CD4-positive, alpha-beta T cell treated with Interleukin-15 for 4 hours (primary cell): ENCODE measurements around the gene KMT2C.
"Not testable (repeated sequence)": the region's sequence is repeated elsewhere in the genome, so short reads cannot be mapped to it uniquely, and the experiment has no call there.

Experiments used
- DNase-seq: peaks from one replicate; pipeline ENCODE4 v3.0.0-alpha.2; 2020; ENCODE audit warnings: low spot score

The KMT2C gene

GRCh38 chr7:152355474-152356057 is 80.2 kb downstream of the KMT2C start:
- no peak for DNase-seq

- no peak for DNase-seq
Measured at GRCh38 chr7:152354061-152354460, 81.7 kb downstream of the KMT2C start.

GRCh38 chr7:152353281-152353680 is 82.5 kb downstream of the KMT2C start:
- DNase-seq: not testable (repeated sequence)

GRCh38 chr7:152351747-152352146 is 84.1 kb downstream of the KMT2C start:
- DNase-seq: not testable (repeated sequence)

- DNase-seq: no peak
Measured at GRCh38 chr7:152351168-152351567, 84.6 kb downstream of the KMT2C start.

GRCh38 chr7:152347888-152348287 is 87.9 kb downstream of the KMT2C start:
- no peak for DNase-seq

- DNase-seq: peak; percentile 22
Measured at GRCh38 chr7:152344253-152344652, 91.5 kb downstream of the KMT2C start.

GRCh38 chr7:152342796-152343195 is 93.0 kb downstream of the KMT2C start:
- DNase-seq: no peak

- DNase-seq: no peak
Measured at GRCh38 chr7:152341914-152342236, 93.9 kb downstream of the KMT2C start.

GRCh38 chr7:152341039-152341913 is 94.5 kb downstream of the KMT2C start:
- no peak for DNase-seq

- no peak for DNase-seq
Measured at GRCh38 chr7:152340161-152340560, 95.6 kb downstream of the KMT2C start.

- no peak for DNase-seq
Measured at GRCh38 chr7:152338561-152338960, 97.2 kb downstream of the KMT2C start.

- peak; percentile 42 for DNase-seq
Measured at GRCh38 chr7:152336754-152337368, 98.9 kb downstream of the KMT2C start.

- DNase-seq: peak; percentile 13
Measured at GRCh38 chr7:152335900-152336571, 99.8 kb downstream of the KMT2C start.

GRCh38 chr7:152333134-152333533 is 102.7 kb downstream of the KMT2C start:
- DNase-seq: no peak

- no peak for DNase-seq
Measured at GRCh38 chr7:152330827-152331226, 105.0 kb downstream of the KMT2C start.

- DNase-seq: no peak
Measured at GRCh38 chr7:152329469-152329868, 106.3 kb downstream of the KMT2C start.

- DNase-seq: no peak
Measured at GRCh38 chr7:152328234-152328633, 107.6 kb downstream of the KMT2C start.

- DNase-seq: no peak
Measured at GRCh38 chr7:152315845-152316244, 120.0 kb downstream of the KMT2C start.

GRCh38 chr7:152313831-152314604 is 121.8 kb downstream of the KMT2C start:
- DNase-seq: peak; percentile 48

GRCh38 chr7:152313217-152313616 is 122.6 kb downstream of the KMT2C start:
- no peak for DNase-seq

GRCh38 chr7:152312316-152312715 is 123.5 kb downstream of the KMT2C start:
- DNase-seq: no peak
